Measurements from ENCODE around the gene KRTAP2-3.

KRTAP2-3 gene

GRCh38 chr17:41029633-41030245 is 30.2 kb downstream of the KRTAP2-3 start, which contains the start of gene KRTAP1-4:
Gene KRTAP1-4 (minus strand): TSS chr17:41030195. CDS start chr17:41030078, 117 bp downstream.
- DNase-seq (ENCODE audit: low read depth, low spot score) = no peak

GRCh38 chr17:41026715-41027471 is 33.0 kb downstream of the KRTAP2-3 start, which contains the start of gene KRTAP1-5:
Gene KRTAP1-5 (minus strand): TSS chr17:41027208. CDS start chr17:41027155, 53 bp downstream.
- DNase-seq (ENCODE audit: low read depth, low spot score) = no peak

- DNase-seq (ENCODE audit: low read depth, low spot score) = no peak
Measured at GRCh38 chr17:41024697-41025096, 35.2 kb downstream of the KRTAP2-3 start.

GRCh38 chr17:41020336-41020735 is 39.6 kb downstream of the KRTAP2-3 start:
- DNase-seq (ENCODE audit: low read depth, low spot score) = no peak

GRCh38 chr17:41019415-41019814 is 40.5 kb downstream of the KRTAP2-3 start:
- DNase-seq (ENCODE audit: low read depth, low spot score) = no peak

- DNase-seq (ENCODE audit: low read depth, low spot score) = no peak
Measured at GRCh38 chr17:41018541-41018940, 41.4 kb downstream of the KRTAP2-3 start.

GRCh38 chr17:41016578-41017215 is 43.2 kb downstream of the KRTAP2-3 start:
- no peak for DNase-seq (ENCODE audit: low read depth, low spot score)

GRCh38 chr17:41015454-41015853 is 44.5 kb downstream of the KRTAP2-3 start:
- no peak for DNase-seq (ENCODE audit: low read depth, low spot score)

GRCh38 chr17:41013606-41014005 is 46.3 kb downstream of the KRTAP2-3 start:
- DNase-seq (ENCODE audit: low read depth, low spot score) = no peak

- no peak for DNase-seq (ENCODE audit: low read depth, low spot score)
Measured at GRCh38 chr17:41013181-41013580, 46.7 kb downstream of the KRTAP2-3 start.

GRCh38 chr17:41012326-41013120 is 47.4 kb downstream of the KRTAP2-3 start:
- no peak for DNase-seq (ENCODE audit: low read depth, low spot score)

GRCh38 chr17:41010441-41010840 is 49.5 kb downstream of the KRTAP2-3 start:
- no peak for DNase-seq (ENCODE audit: low read depth, low spot score)

GRCh38 chr17:41009936-41010335 is 50.0 kb downstream of the KRTAP2-3 start:
- DNase-seq (ENCODE audit: low read depth, low spot score) = no peak

- DNase-seq (ENCODE audit: low read depth, low spot score) = no peak
Measured at GRCh38 chr17:41009301-41009760, 50.6 kb downstream of the KRTAP2-3 start.
